ENCODE measurements around the gene MGAT2. TPM values are rescaled to one million over a fixed set of nuclear protein-coding genes. Genes with fewer than 3 reads are reported as not detected.

MGAT2 gene
- total and polyA plus RNA-seq, 9 of the 15 experiments (the other 6 are each of a cell fraction or from before 2014, with no cell fraction given), result 0.03 to 33.3 (median 24.6) TPM; not detected in 1

DNA sequence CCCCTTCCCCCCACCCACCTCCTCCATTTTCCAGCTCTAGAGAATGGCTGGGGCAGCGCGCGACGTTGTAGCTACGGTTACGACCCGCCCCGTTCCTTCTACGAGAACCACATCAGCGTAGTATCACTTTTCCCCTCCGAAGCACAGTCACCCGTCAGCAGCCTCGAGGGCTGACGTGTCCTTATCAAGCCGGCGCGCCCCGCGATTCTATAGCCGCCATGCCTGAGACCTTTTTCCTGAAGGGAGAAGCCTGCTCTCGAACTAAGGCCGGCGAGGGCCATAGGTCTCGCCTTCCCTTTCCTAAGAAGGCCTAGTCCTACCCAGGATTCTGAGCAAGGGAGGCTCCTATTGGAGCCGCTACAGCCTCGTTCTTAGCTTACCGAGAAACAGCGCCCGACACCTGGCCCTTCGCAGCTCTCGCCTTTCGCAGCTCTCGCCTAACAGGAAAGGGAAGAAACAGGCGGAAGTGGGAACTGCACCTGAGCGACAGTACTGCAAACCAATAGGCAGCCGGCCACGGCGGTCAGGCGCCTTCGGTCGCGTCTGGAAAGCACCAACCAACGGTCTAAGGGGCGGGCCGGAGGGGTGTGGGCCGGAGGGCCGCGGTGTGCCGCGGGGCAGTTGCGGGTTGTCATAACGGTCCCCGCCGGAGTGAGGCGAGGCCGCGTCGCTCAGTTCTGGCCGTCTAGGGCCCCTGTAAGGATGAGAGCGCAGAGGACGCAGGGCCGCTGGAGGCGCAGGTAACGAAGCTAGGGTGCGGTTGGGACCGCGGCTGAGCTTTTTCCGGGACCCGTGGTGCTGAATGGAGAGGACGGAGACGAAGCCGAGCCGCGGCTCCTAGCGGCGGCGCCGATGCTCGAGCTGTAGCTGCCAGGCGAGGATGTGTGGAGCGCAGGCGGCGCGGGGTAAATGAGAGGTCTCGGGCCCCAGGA is at the start of gene MGAT2, which contains the start of gene RPL36AL (continued):
- TF ChIP-seq HOMEZ (CRISPR knock-in tag; IDR thresholded peaks at IDR 0.05) (no peak), EP300 (IDR thresholded peaks at IDR 0.05; ENCODE audit: low read length) (peak; percentile 26), HCFC1 (IDR thresholded peaks at IDR 0.05; ENCODE audit: low read depth, low read length) (peak; percentile 34), ZNF197 (CRISPR knock-in tag; IDR thresholded peaks at IDR 0.05; ENCODE audit: low read depth) (0 out of 2 replicates have a peak, but pooled peaks have one; percentile 43), MCM2 (IDR thresholded peaks at IDR 0.05; ENCODE audit: low read depth) (no peak), NFYB (IDR thresholded peaks at IDR 0.05; ENCODE audit: extremely low read depth, insufficient read length) (peak; percentile 84), CGGBP1 (CRISPR knock-in tag; IDR thresholded peaks at IDR 0.05) (peak; percentile 64; the same call in 1 of the 2 replicates), BMI1 (IDR thresholded peaks at IDR 0.05; ENCODE audit: low read length) (no peak), SREBF1 (IDR thresholded peaks at IDR 0.05; ENCODE audit: borderline replicate concordance, low read depth, low read length) (peak; percentile 71; the same call in 1 of the 2 replicates), SUPT5H (IDR thresholded peaks at IDR 0.05) (peak; percentile 94), MBD2 (IDR thresholded peaks at IDR 0.05; ENCODE audit: borderline replicate concordance, low read depth) (peak; percentile 88), ZNF586 (CRISPR knock-in tag; conservative IDR thresholded peaks at IDR 0.05) (no peak), CTBP1 (IDR thresholded peaks at IDR 0.05; ENCODE audit: borderline replicate concordance) (0 out of 2 replicates have a peak, but pooled peaks have one; percentile 18), SRSF1 (IDR thresholded peaks at IDR 0.05; ENCODE audit: low read depth, low read length) (no peak), NR2C2 (CRISPR knock-in tag; IDR thresholded peaks at IDR 0.05) (no peak), NR2C2 (tag; IDR thresholded peaks at IDR 0.05) (peak; percentile 14; the same call in 1 of the 2 replicates), FOXK2 (conservative IDR thresholded peaks at IDR 0.05 in 1 of 2, IDR thresholded peaks at IDR 0.05 in 1 of 2; ENCODE audit: low read depth in 2 of 2) (0 out of 4 replicates have a peak, but pooled peaks of 1 of the 2 experiments have one; percentile 20), FIP1L1 (IDR thresholded peaks at IDR 0.05; ENCODE audit: low read depth, low read length, poor library complexity, severe bottlenecking) (peak; percentile 44), CBFA2T2 (conservative IDR thresholded peaks at IDR 0.05) (0 out of 2 replicates have a peak, but pooled peaks have one; percentile 6), CREM (IDR thresholded peaks at IDR 0.05; ENCODE audit: low read depth) (peak; percentile 68), RAD51 (IDR thresholded peaks at IDR 0.05; ENCODE audit: borderline replicate concordance, low read depth) (peak; percentile 36; the same call in 1 of the 2 replicates), ZSCAN29 (IDR thresholded peaks at IDR 0.05) (no peak), KLF6 (CRISPR knock-in tag; IDR thresholded peaks at IDR 0.05; ENCODE audit: borderline replicate concordance) (peak; percentile 82), GTF2F1 (IDR thresholded peaks at IDR 0.05; ENCODE audit: low read depth, low read length) (peak; percentile 56; the same call in 1 of the 2 replicates), YY1 (IDR thresholded peaks at IDR 0.05; ENCODE audit: borderline replicate concordance in 1 of 3, control insufficient read depth in 1 of 3, extremely low read depth in 1 of 3, insufficient read depth in 3 of 3, insufficient read length in 1 of 3, insufficient replicate concordance in 2 of 3, low read depth in 1 of 3, low read length in 2 of 3) (peak in 2 of 3 experiments; percentile 45 to 83)

Measured in K562 (cell line).